Measurements from ENCODE around the gene COL4A2. TPM values are rescaled to one million over a fixed set of nuclear protein-coding genes. Genes with fewer than 3 reads are reported as not detected.

The COL4A2 gene
- total RNA-seq, 4 donors from 2014 or later = 51.2 to 85.8 (median 70.5) TPM

DNA sequence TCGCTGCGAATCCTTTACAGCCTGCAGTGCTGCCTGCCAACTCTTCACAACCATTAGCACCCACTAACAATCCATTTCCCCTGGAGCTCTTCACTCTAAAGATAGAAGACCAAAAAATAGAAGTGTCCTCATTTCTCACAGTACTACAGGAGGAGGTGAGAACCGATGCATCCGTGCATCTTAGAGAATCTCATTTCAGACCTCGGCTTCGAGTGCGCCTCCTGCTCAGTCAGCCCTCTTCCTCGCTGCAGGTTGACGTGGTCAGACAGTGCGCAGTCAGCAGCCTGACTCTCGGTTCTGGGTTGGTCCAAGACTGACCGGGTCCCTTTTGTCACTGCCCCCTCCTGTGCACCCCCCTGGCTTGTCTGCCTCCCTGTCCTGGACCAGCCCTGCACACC is 169.1 kb downstream of the COL4A2 start:
- no peaks in the 10 kb centered on the region for H3K27me3 ChIP-seq
- no peak overlapping the region for H3K4me3 ChIP-seq
- H3K4me1 ChIP-seq = peaks cover 4 to 7% of the 10 kb centered on the region in 2 donors
- H3K27ac ChIP-seq = no peak overlapping the region
- in situ Hi-C loops (cut with MboI; ENCODE audit: low sequenced_read_pairs in 4 of 4) = no loop called here
- intact Hi-C loops (cut with DNase I; ENCODE audit: low total_unique reads) = no loop called here
- peaks cover 0 to 13% of the 10 kb centered on the region in 2 donors for H3K36me3 ChIP-seq
- no peaks in the 10 kb centered on the region for H3K9me3 ChIP-seq
- TF ChIP-seq POLR2A (IDR thresholded peaks at IDR 0.05) (no peak), CTCF (IDR thresholded peaks at IDR 0.05 in 4 of 5, conservative IDR thresholded peaks at IDR 0.05 in 1 of 5) (no peak)
- DNase-seq (no peak), ATAC-seq (no peak)

- peaks cover 0 to 16% of the 10 kb centered on the region in 2 donors for H3K36me3 ChIP-seq
- in situ Hi-C loops (cut with MboI; ENCODE audit: low sequenced_read_pairs in 4 of 4) = no loop called here
- H3K9me3 ChIP-seq = no peaks in the 10 kb centered on the region
- no peaks in the 10 kb centered on the region for H3K27me3 ChIP-seq
- DNase-seq = no peak
- no peak for ATAC-seq
- intact Hi-C loops (cut with DNase I; ENCODE audit: low total_unique reads) = no loop called here
- peaks cover 3 to 7% of the 10 kb centered on the region in 2 donors for H3K4me1 ChIP-seq
- TF ChIP-seq CTCF (IDR thresholded peaks at IDR 0.05 in 4 of 5, conservative IDR thresholded peaks at IDR 0.05 in 1 of 5) (no peak), POLR2A (IDR thresholded peaks at IDR 0.05) (no peak)
- peak overlapping the region in 3 of 4 donors; percentile 33 to 39 (median 35) for H3K27ac ChIP-seq
- H3K4me3 ChIP-seq = no peak overlapping the region
Observed at GRCh38 chr13:110477706-110478245, 170.7 kb downstream of the COL4A2 start.

DNA sequence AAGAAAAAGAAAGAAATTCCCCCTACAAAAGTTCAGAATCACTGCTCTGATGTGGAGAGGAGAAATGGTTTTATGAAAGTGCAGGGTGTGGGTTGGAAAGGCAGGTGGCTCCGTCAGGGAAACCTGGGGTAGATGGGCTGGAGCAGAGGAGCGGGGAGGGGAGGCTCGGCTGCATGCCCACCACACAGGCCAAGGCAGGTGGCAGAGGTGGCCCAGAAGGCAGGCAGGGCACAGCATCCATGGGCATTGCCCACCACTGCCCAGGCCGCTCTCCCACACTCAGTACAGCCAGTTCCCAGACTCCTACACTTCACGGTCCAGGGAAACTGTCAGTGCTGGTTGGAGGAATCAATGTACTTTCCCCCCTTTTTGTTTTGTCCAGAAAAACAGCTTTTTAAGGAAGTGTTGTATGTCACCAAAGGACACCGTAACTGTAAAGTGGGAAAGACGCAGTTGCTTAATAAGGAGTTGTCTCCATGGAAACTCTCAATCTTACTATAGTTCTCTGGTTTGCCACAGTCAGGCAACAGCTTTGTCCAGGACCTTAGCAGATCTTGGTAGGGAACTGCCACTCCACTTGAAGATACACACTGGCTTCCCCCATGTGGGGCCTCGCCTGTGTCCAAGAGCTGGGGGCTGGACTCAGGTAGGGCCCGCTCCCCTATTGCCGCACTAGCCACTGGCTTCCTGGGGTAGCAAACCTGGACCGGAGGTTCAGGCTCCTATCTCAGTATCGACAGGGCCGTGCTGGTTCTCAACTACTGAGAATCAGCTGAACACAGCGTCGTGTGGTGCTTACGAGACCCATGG is 171.5 kb downstream of the COL4A2 start:
- intact Hi-C loops (cut with DNase I; ENCODE audit: low total_unique reads) = no loop called here

DNA sequence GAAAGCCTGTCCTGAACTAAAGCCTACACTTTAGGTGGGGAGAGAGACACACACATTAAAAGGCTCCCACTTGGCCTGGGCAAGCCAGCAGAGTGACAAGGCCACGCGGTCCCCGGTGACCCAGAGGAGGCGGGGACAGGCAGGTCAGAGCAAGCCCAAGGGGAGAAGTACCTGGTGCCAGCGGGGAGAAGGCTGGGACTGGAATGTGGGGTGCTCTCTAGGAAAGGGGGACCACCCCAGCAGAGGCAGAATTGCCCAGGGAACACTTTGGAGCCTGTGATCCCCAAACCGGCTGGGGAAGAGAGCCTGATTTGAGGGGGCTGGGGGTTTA is 172.1 kb downstream of the COL4A2 start:
- in situ Hi-C loops (cut with MboI; ENCODE audit: low sequenced_read_pairs in 4 of 4) = no loop called here
- Histone ChIP-seq H3K4me3 (no peak overlapping the region), H3K27ac (peak overlapping the region; percentile 24 to 57 (median 33)), H3K4me1 (peaks cover 0 to 7% of the 10 kb centered on the region in 2 donors), H3K27me3 (no peaks in the 10 kb centered on the region), H3K36me3 (peaks cover 0 to 18% of the 10 kb centered on the region in 2 donors), H3K9me3 (no peaks in the 10 kb centered on the region)
- DNase-seq (no peak), ATAC-seq (peak in 1 of 2 donors; percentile 14)
- intact Hi-C loops (cut with DNase I; ENCODE audit: low total_unique reads) = no loop called here
- TF ChIP-seq POLR2A (IDR thresholded peaks at IDR 0.05) (no peak), CTCF (IDR thresholded peaks at IDR 0.05 in 4 of 5, conservative IDR thresholded peaks at IDR 0.05 in 1 of 5) (no peak)

More for the DNA sequence above, 171.5 kb downstream of the COL4A2 start:
- Histone ChIP-seq H3K4me3 (no peak overlapping the region), H3K27me3 (no peaks in the 10 kb centered on the region), H3K9me3 (no peaks in the 10 kb centered on the region), H3K27ac (peak overlapping the region in 3 of 4 donors; percentile 33 to 57 (median 39)), H3K4me1 (peaks cover 0 to 7% of the 10 kb centered on the region in 2 donors), H3K36me3 (peaks cover 0 to 18% of the 10 kb centered on the region in 2 donors)
- ATAC-seq (no peak), DNase-seq (no peak)
- TF ChIP-seq CTCF (IDR thresholded peaks at IDR 0.05 in 4 of 5, conservative IDR thresholded peaks at IDR 0.05 in 1 of 5) (no peak), POLR2A (IDR thresholded peaks at IDR 0.05) (no peak)
- in situ Hi-C loops (cut with MboI; ENCODE audit: low sequenced_read_pairs in 4 of 4) = no loop called here
